Measurements from ENCODE around the gene ESPL1.

ESPL1 gene

DNA sequence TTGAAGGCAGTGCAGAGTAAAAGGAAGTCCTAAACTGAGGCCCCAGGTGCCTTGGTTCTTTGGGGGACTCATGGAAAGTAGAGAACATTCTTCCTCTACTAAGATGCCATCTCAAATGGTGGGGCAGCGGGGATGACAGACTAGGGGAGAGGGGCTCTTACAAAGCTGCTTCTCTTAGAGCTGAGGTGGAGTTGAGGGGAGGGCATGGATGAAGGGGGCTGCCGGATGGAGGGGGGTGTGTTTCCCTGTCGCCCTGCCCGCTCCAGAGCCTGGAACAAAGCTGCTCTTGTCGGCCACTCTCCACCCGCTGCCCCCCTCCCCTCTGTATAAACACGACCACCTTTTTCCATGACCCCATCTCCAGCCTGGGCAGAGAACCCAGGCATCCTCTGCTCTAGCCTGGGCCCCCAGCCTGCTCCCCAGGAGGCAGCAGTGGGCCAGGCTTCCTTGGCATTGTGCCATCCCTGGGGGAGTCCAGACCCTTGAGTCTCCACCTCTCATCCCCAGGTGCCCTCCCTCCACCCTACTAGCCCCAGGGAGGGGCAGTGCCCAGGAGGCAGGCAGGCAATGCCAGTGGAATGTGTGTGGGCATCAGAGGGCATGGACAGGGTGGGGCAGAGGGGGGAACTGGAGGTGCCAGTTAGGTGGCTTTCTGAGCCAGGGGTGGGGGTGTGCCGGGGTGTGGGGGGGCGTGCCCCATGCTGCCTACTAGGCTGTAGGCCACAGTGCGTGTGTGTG, 37.8 kb upstream of the ESPL1 start:
- Histone ChIP-seq H3K4me3 (ENCODE audit: low read depth, low read length) (no peak overlapping the region), H3K27me3 (no peaks in the 10 kb centered on the region), H3K36me3 (no peaks in the 10 kb centered on the region), H3K9me3 (no peaks in the 10 kb centered on the region), H3K4me1 (peaks cover 31% of the 10 kb centered on the region)
- no peak for DNase-seq
- TF ChIP-seq, protein P1, sequence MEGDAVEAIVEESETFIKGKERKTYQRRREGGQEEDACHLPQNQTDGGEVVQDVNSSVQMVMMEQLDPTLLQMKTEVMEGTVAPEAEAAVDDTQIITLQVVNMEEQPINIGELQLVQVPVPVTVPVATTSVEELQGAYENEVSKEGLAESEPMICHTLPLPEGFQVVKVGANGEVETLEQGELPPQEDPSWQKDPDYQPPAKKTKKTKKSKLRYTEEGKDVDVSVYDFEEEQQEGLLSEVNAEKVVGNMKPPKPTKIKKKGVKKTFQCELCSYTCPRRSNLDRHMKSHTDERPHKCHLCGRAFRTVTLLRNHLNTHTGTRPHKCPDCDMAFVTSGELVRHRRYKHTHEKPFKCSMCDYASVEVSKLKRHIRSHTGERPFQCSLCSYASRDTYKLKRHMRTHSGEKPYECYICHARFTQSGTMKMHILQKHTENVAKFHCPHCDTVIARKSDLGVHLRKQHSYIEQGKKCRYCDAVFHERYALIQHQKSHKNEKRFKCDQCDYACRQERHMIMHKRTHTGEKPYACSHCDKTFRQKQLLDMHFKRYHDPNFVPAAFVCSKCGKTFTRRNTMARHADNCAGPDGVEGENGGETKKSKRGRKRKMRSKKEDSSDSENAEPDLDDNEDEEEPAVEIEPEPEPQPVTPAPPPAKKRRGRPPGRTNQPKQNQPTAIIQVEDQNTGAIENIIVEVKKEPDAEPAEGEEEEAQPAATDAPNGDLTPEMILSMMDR (IDR thresholded peaks at IDR 0.05; ENCODE audit: low read depth, low read length) = no peak

DNA sequence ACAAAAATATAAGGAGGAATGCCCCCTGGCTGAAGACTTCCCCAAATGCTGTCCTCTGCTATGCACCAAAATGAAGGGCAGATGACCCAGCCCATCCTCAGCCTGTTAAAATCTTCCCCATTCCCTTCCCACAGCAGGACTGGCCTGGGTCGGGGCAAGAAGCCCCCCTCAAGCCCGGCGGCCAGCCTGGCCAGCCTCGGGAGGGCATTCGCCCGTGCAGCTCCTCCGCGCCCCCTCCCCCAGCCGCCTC, 36.5 kb upstream of the ESPL1 start:
- no peaks in the 10 kb centered on the region for H3K36me3 ChIP-seq

DNA sequence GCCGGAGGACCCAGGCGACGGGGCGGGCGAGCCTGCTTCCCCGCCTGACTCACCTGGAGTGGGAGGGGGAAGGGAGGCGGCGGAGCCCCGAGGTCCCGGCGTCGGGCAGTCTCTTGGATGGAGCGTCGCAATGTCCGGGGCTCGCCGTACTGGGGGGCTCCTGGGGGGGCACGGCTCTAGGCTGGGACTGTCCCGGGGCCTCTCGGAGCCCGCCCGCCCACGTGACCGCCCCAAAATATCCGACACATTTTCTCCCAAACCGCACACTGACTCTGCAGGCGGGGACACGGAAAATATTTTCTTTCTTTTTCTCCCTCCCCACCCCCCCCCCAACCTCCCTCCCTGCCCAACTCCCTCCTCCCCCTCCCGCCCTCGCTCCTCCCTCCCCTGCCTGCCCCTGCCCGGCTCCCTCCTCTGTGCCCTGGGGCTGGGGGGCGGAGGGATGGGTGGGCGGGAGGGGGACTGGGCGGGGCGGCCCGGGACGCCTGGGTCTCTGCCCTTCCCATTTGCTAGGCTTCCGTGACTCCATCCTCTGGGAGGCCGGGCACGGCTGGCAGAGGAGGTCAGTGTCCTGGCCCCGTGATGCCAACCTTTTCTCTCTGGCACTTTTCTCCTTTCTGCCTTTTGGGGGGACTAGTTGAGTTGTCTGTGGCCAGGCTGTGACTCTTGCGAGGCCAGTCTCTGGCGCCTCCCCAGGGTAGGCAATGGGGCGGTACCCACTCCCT, 36.0 kb upstream of the ESPL1 start, which contains the start of gene RARG:
RARG (minus strand) TSS at position 289 of the 725 bp plus-strand sequence. CDS start 4,664 bp downstream, outside the sequence.
- TF ChIP-seq, protein P1 (IDR thresholded peaks at IDR 0.05; ENCODE audit: low read depth, low read length) = no peak
- H3K4me1 ChIP-seq = peaks cover 25% of the 10 kb centered on the region
- peak within 1 kb of the TSS; percentile 64 for H3K4me3 ChIP-seq (ENCODE audit: low read depth, low read length)
- no peaks in the 10 kb centered on the region for H3K36me3 ChIP-seq
- H3K9me3 ChIP-seq = no peaks in the 10 kb centered on the region
- peak; percentile 73 for DNase-seq
- no peaks in the 10 kb centered on the region for H3K27me3 ChIP-seq

More for the DNA sequence above, 36.5 kb upstream of the ESPL1 start:
- Histone ChIP-seq H3K27me3 (no peaks in the 10 kb centered on the region), H3K9me3 (no peaks in the 10 kb centered on the region), H3K4me3 (ENCODE audit: low read depth, low read length) (peak overlapping the region; percentile 58), H3K4me1 (peaks cover 25% of the 10 kb centered on the region)
- TF ChIP-seq, protein P1 (IDR thresholded peaks at IDR 0.05; ENCODE audit: low read depth, low read length) = no peak
- no peak for DNase-seq

DNA sequence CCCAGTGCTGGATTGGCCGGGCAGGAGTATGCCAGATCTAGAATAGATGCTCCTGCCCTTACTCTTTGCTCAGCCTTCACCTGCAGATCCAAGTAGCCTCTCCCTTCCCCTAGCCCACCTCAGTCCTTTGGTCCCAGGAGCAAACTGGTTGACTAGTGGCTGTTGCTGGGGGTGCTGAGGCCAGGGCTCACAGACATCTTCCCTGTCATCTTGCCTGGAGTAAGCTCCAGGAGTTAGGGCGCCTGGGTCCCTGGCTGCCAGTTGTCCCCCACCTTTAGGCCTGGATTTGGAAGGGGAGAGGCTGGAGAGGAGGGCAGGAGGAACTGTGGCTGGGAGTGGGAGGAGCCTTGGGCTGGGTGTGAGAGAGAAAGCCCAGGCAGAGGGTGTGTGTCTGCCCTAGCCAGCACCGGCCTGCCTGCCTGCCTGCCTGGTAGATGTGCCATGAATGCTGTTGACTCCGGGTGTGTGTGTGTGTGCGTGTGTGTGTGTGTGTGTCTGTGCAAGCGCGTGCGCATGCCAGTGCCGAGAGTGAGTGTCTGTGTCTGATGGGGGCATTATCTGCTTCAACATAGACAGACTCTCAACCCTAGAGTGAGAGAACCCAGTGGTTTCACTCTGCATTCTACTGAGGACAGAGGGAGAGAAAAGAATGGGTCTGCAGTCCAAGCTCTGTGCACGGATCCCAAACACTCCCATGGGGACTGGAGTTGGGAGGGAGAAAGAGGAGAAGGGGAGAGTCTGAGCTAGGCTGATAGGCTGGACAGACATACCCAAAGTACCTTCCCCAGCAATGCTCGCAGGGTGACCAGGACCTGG, 35.2 kb upstream of the ESPL1 start:
- Histone ChIP-seq H3K36me3 (no peaks in the 10 kb centered on the region), H3K4me1 (peaks cover 25% of the 10 kb centered on the region), H3K9me3 (no peaks in the 10 kb centered on the region), H3K4me3 (ENCODE audit: low read depth, low read length) (peak overlapping the region; percentile 64), H3K27me3 (no peaks in the 10 kb centered on the region)
- DNase-seq = peak; percentile 59
- TF ChIP-seq, protein P1 (IDR thresholded peaks at IDR 0.05; ENCODE audit: low read depth, low read length) = no peak

DNA sequence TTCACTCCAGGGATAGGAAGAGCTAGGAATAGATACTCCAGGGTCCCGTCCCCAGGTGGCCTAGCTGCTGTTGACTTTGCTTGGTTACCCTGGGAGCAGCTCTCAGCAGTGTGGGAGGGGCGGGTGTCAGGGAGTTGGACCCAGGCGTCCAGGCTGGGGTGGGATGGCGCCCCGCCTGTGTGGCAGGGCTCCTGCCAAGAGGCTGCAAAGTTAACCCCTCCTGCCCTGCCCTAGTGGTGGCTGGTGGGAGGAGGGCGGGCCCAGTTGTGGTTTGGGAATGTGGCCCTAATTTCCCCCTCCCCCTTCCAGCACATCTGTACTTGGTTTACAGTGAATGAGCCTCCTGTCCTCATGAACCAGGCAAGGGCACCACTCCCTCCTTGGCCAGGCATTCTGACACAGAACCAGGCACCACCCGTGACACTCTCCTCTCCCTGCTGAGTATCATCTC, 34.4 kb upstream of the ESPL1 start:
- TF ChIP-seq, protein P1 (IDR thresholded peaks at IDR 0.05; ENCODE audit: low read depth, low read length) = peak; percentile 2; the same call in 1 of the 2 replicates
- peak overlapping the region; percentile 30 for H3K4me3 ChIP-seq (ENCODE audit: low read depth, low read length)
- no peak for DNase-seq
- no peaks in the 10 kb centered on the region for H3K36me3 ChIP-seq
- H3K9me3 ChIP-seq = no peaks in the 10 kb centered on the region
- H3K27me3 ChIP-seq = no peaks in the 10 kb centered on the region
- H3K4me1 ChIP-seq = peaks cover 25% of the 10 kb centered on the region
